GM21576 (cell line): ENCODE measurements around the gene MED4.
"Not testable (repeated sequence)": the region's sequence is repeated elsewhere in the genome, so short reads cannot be mapped to it uniquely, and the experiment has no call there.

Experiments used
- ATAC-seq: cut with Tn5 transposase; IDR thresholded peaks from one replicate; pipeline ENCODE4 v1.9.1; 2021; ENCODE audit warnings: mild to moderate bottlenecking, moderate library complexity; ENCODE audit not compliant: unreplicated experiment

The MED4 gene

DNA sequence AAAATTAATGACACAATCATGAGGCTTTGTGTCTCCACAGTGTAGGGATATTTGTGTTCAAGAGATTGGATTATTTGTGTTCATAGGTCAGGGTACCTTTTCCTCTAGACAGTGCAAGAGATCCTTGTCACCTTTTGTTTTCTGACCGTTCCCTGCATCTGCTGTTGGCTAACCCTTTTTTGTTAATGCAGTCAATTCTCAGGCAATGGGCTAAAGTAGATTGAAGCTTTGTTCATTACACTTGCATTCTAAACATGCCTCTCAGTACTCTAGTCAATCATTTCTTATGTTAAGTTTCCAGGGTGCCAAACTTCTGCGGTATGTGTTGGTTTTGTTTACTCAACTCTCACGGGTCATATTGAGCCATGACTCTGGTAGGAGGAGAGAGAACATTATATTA, 1.8 kb upstream of the MED4 start:
- no peak for ATAC-seq

DNA sequence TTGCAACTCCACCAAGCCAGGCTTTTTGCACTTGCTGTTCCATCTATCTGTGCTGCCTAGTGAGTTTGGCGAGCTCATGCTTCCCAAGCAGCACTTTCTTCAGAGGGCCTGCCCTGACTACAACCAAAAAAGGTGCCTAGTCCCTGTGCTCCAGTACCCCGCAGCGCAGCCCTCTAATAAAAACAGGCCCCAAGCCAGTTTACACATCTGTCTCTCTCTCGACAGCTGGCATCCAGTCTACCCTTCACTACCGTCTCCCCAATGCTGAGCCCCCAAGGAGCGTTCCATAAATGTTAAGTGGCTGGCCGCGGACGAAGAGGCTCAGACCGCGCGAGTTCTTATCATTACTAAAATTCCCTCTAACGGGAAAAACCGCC, 512 bp downstream of the MED4 start:
- ATAC-seq = no peak

- ATAC-seq = no peak
Measured at GRCh38 chr13:48093588-48093987, 1.3 kb downstream of the MED4 start.

DNA sequence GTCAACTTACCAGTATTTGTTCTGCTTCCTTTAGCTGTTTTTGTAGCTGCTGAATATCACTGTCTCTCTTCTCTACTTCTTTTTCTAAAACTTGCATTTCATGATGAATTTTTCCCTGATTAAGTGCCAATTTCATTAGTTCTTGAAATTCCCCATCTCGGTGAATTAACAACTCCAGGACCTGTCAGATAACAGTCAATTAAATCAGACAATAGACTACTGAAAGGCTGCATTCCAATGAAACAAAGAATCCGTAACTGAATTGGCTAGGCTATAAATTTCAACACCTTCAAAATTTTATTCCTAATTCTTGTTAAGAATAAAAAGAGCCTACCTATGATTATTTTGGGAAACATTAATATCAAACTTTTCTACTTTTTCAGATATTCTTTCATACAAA, 8.6 kb downstream of the MED4 start:
- no peak for ATAC-seq

- ATAC-seq = no peak
Measured at GRCh38 chr13:48081739-48082138, 13.2 kb downstream of the MED4 start.

DNA sequence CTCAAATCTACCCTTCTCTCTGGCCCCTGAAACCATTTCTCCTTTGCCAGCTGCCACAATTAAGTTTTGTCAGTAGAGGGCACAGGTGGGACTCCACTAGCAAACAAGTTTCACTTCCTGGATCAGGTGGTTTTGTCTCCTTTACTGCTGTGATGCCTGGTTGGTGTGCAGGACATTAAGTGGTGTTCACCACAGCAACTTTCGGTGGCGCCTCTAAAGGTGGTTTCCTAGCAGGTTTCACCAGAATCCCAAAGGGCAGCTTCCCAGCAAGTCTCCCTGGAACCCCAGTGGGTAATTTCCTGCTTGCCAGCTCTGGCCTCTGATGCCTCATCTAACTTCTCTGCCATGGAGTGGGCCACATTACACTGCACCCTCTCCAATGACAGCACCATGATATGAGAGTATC, 16.6 kb downstream of the MED4 start:
- ATAC-seq = peak; percentile 100

DNA sequence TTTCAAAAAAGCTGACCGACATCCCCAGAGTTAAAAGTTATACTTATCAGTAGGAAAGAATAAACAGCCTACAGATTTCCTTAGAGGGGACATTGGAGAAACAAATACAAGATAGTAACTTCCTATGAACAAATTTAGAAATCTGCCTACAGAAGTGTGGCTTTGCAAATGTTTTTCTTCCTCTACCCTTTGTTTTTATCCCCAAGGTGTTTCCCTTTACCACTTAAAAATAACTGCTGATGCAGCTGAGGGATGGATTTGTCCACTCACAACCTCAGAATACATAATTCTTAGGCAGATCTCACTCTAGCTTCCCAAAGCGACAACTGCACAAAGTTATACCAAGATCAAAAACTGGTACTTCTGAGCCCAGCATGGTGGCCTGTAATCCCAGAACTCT, 20.9 kb downstream of the MED4 start:
- ATAC-seq = no peak

DNA sequence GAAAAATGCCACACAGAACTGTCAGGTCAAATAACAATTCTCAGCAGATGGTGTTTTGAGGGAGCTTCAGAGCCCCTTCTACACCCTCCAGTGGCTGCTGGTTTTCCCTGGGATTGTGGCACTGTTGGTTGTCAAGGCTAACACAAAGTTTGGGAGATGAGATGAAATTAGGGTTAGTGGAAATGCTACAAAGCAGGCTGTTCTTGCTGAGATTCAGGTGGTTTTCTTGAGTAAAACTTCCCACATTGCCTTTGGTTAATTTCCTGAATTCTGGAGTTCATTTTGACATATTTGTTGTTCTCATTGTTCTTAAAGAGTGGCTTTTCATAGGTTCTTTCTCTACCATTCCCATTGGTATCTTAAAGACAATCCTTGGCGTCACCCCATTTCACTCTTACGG, 22.1 kb downstream of the MED4 start:
- ATAC-seq = no peak

- ATAC-seq = no peak
Measured at GRCh38 chr13:48072304-48072703, 22.6 kb downstream of the MED4 start.

DNA sequence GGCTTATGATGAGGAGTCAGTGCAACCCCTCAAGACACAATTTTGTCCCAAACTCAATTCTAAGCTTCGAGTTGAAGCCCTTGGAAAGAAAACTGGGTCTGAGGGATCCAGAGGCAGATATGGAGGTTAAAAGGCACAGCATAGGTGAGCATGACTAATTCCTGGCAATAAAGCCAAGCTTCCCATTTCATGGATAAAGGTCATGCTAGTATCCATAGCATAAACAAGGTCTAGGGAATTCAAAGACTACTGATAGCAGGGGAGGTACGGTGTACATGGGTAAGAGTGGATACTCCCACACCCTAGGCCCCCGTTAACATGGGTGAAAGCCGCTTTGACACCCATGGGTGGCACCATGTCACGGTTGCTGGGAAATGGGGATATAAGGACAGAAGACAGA, 24.0 kb downstream of the MED4 start:
- no peak for ATAC-seq

DNA sequence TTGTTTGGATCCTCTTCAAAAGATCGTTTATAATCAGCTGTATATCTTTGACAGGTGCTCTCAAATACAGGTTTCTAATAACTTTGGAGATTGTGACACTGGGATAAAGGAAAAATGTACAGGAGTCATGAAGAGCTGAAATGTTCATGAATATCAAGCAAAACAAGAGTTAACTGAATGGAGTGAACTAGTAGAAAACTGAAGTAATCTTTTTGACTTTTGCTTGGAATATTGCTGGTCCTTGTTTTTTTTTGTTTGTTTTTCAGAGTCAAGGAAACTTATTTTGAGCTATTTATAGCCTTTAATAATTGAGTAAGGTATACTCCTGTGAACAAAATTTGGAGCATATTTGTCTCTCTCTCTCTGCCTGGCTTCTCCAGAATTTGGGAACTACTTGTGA, 25.3 kb downstream of the MED4 start:
- ATAC-seq = no peak

GRCh38 chr13:48068952-48069351, 26.0 kb downstream of the MED4 start:
- ATAC-seq = no peak

- no peak for ATAC-seq
Measured at GRCh38 chr13:48068036-48068435, 26.9 kb downstream of the MED4 start.

DNA sequence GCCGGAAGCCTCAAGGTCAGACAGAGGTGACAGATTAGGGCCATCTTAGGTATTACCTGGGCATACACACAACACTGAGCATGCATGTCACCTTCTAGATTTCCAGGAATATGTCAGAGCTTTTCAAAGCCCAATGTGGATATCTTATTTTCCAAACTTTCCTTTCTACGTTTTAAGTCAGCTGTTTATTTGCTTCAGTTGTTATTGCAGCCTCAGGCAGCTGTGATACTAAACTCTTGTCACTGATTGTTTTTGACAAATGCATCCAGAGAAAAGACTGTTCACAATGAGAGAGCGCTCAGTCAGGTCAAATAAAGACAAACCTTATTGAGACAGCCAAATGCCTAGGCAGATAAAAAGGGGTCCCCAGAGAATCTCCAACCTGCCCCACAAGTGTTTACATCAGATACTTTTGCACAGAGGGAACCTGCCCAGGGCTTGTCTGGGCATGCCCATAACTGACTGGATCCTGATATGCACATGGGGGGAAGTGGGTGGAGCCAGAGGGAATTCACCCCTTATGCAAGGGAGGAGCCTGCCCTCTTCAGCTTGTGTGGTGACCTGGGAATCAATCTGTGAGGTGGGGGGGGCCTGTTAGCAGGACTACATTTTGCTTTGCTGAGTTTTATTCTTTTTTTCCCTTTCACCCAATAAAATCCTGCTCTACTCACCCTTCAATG, 28.5 kb downstream of the MED4 start:
- no peak for ATAC-seq

DNA sequence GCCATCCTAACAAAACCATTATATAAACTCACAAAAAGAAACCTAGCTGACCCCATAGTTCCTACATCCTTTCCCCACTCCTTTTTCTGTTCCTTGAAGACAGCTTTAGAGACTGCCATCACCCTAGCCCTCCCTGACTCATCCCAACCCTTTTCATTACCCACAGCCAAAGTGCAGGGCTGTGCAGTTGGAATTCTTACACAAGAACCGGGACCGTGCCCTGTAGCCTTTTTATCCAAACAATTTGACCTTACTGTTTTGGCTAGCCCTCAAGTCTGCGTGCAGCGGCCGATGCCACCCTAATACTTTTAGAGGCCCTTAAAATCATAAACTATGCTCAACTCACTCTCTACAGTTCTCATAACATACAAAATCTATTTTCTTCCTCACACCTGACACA, 35.0 kb downstream of the MED4 start:
- ATAC-seq = not testable (repeated sequence)

- ATAC-seq = not testable (repeated sequence)
Measured at GRCh38 chr13:48058536-48058935, 36.4 kb downstream of the MED4 start.

- no peak for ATAC-seq
Measured at GRCh38 chr13:48055712-48056111, 39.2 kb downstream of the MED4 start.

DNA sequence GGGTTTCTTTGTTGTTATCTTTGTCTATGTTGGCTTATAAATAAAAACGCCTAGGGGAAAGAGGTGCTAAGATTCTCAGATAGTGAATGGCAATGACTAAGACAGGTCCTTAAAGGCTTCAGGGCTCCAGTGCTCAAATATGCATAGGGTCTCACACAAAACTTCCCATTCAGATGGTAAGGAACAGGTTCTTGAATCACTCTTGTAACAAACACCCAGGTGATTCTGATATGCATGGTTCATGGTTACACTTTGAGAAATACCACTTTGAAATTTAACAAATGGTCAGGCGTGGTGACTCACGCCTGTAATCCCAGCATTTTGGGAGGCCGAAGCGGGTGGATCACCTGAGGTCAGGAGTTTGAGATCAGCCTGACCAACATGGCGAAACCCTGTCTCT, 40.3 kb downstream of the MED4 start:
- no peak for ATAC-seq

- no peak for ATAC-seq
Measured at GRCh38 chr13:48050550-48050949, 44.4 kb downstream of the MED4 start.

- ATAC-seq = no peak
Measured at GRCh38 chr13:48043789-48044503, 51.0 kb downstream of the MED4 start.

DNA sequence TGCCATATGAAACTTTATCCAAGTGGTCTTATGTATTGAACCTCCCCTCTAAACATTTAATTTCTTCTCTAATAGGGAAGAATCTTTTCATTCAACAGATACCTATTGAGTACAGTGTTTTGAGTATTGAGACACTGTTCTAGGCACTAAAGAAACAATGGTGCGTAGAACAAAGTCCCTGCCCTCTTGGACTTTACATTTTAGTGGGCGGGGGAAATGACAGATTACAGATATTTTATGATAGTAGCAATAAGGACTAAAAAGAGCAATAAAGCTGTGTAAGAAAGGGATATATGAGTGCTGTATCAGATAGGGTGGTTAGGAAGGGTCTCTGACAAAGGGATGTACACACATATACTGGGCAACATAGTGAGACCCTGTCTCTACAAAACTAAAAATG, 52.0 kb downstream of the MED4 start:
- no peak for ATAC-seq

GRCh38 chr13:48040896-48041295, 54.0 kb downstream of the MED4 start:
- ATAC-seq = no peak

DNA sequence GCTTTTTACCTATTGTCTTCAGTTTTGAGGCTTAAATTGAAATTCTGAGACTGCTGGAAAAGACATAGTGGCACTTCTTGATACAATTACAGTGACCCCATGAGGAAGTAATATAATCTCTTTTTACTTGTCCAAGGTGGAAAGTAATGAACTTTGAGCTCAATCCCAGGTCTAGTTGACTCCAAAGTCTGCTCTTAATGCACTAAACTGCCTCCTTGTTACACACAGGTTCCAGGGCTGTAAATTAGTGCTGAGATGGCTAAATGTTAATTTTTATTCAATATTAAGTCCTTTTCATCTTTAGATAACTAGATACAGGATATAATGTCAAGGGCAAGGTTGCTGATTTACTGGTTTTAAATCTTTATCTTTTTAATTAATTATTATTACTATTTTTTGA, 54.9 kb downstream of the MED4 start:
- no peak for ATAC-seq
